ENCODE results near the gene HIC2. TPM values are rescaled to one million over a fixed set of nuclear protein-coding genes. Genes with fewer than 3 reads are reported as not detected.
"Not testable (repeated sequence)": the region's sequence is repeated elsewhere in the genome, so short reads cannot be mapped to it uniquely, and the experiment has no call there.

The HIC2 gene
- total RNA-seq, 1 donor from 2014 or later: 7.1 TPM

DNA sequence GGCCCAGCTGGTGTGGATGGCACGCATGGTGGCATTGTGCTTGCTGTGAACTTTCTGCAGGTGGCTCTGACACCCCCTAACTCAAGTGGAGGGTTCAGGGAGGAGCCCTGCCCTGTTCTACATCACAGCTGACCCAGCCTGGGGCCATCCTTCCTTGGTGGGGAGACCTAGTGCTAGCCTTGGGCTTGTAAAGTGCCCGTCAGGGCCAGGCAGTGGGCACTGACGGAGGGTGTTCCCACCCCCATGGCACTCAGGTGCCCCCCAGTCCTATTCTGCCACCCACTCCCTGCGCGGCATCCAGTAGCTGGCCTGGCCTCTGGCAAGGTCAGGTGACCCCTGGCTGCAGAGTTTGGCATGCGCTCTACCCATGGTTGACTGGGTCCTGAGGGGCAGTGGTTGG, 24.0 kb downstream of the HIC2 start:
- intact Hi-C loops (cut with micrococcal nuclease); H3K9me3 Mint-ChIP-seq: not testable (repeated sequence)

DNA sequence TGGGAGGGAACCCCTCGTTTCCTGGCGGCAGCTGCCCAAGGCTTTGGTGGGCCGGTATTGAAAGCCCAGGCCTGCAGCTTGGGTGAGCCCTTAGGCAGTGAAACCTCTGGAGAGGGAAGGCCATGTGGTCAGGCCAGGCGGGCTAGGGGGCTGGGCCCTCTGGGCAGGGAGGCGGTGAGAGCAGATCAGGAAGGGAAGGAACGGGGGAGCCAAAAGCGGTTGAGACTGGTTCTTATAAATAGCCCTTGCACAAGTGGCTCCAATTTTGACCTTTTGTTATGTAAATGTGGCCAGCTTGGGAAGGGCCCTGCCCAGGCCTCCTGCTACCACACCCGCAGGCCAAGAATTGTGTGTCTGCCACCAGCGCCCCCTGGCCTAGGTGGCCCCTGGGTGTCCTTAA, 25.0 kb downstream of the HIC2 start:
- intact Hi-C loops (cut with micrococcal nuclease); CTCF ChIA-PET; POLR2A ChIA-PET; ATAC-seq (ENCODE audit: low read depth); H3K4me1 Mint-ChIP-seq; H3K4me3 Mint-ChIP-seq; DNase-seq; H3K27ac Mint-ChIP-seq; H3K27me3 Mint-ChIP-seq; H3K9me3 Mint-ChIP-seq: not testable (repeated sequence)
- peaks cover 25% of the 10 kb centered on the region for H3K36me3 Mint-ChIP-seq (ENCODE audit: low read depth)

More for the DNA sequence above, 24.0 kb downstream of the HIC2 start:
- H3K4me3 Mint-ChIP-seq; CTCF ChIA-PET; H3K4me1 Mint-ChIP-seq; ATAC-seq (ENCODE audit: low read depth); POLR2A ChIA-PET; H3K27ac Mint-ChIP-seq; H3K27me3 Mint-ChIP-seq; DNase-seq: not testable (repeated sequence)
- peaks cover 17% of the 10 kb centered on the region for H3K36me3 Mint-ChIP-seq (ENCODE audit: low read depth)

DNA sequence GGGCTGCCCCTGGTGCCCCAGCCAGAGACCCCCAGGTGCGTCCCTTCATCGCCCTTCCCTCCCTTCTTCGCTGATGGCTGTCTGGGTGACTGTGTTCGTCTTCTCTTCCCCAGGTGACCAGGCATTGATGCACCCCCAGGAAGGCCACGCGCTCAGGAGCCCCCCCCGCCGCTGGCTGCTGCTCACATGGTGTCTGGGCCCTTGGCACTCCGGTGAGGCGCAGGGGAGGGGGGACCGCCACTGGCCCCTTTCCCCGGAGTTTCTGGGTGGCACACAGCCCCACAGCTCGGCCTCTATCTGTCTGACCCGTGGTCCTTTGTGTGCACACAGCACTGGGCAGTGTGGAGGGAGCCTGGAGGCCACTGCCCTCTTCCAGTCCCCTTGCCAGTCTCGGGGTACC, 25.5 kb downstream of the HIC2 start:
- H3K4me1 Mint-ChIP-seq; H3K27ac Mint-ChIP-seq; H3K9me3 Mint-ChIP-seq; H3K27me3 Mint-ChIP-seq; H3K4me3 Mint-ChIP-seq; ATAC-seq (ENCODE audit: low read depth); DNase-seq; CTCF ChIA-PET; POLR2A ChIA-PET; intact Hi-C loops (cut with micrococcal nuclease): not testable (repeated sequence)
- H3K36me3 Mint-ChIP-seq (ENCODE audit: low read depth): peaks cover 28% of the 10 kb centered on the region

DNA sequence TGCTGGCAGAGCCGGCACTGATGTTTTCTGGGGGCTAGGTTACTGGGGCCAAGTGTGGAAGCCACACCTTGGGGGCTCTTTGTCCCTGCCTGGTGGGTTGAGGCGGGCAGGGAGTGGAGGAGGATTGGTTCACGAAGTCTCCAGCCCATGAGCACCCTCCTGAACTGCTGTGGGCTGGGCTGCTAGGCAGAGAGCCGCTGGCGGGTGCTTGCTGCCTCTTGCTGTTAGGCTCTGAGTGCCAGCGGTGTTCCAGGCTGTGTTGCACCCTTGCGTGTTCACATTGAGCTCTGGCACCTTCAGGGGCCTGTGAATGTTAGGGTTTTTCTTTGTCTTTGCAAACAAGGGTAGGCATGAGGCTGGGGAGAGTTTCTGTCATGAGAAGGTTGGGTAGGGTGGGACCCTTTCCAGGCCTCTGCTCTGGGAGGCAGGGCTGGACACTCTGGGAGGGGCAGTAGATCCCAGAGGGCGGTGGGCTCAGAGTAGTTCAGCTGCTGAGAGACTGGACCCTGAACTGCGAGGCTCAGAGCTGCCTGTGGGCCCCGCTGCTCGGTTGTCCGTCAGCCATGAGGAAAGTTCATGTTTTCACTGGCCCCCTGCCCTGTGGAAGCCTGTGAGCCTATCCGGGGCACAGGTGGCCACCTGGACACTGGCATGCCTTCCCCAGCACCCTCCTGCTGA, 26.0 kb downstream of the HIC2 start:
- CTCF ChIA-PET: no interaction called here

DNA sequence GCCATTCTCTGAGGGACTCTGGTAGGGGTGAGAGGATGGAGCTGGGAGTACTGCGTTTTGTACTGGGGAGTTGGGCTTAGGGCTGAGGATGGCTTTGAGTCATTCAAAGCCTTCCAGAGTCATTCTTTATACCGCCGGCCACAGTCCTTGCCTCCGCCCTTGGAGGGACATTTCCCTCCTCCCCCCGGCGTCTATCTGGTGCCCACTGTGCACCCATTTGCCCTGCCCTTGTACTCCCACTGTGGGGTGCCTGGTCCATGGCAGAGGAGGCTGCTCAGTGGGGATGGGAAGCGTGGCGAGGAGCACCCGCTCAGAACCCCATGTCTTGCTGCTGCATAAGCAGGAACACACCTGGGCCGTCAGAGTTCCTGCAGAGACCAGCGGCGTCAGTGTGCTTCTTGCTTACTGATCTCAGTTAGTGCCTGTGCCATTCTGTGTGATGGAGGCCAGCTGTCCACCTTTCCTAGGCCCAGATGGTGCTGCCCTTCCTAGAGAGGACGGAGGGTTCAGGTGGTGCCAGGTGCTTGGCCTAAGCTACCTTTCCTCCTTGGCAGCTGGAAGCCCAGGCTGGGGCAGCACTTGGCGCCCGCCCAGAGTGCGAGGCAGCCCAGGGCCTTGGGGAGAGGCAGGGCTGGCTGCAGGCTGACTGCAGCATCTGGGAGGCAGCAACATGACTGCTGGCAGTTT, 26.7 kb downstream of the HIC2 start:
- ChIA-PET CTCF (no interaction called here), POLR2A (no interaction called here)
- intact Hi-C loops (cut with micrococcal nuclease): no loop called here
- Mint-ChIP-seq H3K4me1 (no peaks in the 10 kb centered on the region), H3K9me3 (no peaks in the 10 kb centered on the region), H3K4me3 (no peak overlapping the region), H3K27me3 (no peaks in the 10 kb centered on the region), H3K27ac (no peak overlapping the region), H3K36me3 (ENCODE audit: low read depth) (peaks cover 31% of the 10 kb centered on the region)
- no peak for DNase-seq
- no peak for ATAC-seq (ENCODE audit: low read depth)
- TF ChIP-seq, protein P1, sequence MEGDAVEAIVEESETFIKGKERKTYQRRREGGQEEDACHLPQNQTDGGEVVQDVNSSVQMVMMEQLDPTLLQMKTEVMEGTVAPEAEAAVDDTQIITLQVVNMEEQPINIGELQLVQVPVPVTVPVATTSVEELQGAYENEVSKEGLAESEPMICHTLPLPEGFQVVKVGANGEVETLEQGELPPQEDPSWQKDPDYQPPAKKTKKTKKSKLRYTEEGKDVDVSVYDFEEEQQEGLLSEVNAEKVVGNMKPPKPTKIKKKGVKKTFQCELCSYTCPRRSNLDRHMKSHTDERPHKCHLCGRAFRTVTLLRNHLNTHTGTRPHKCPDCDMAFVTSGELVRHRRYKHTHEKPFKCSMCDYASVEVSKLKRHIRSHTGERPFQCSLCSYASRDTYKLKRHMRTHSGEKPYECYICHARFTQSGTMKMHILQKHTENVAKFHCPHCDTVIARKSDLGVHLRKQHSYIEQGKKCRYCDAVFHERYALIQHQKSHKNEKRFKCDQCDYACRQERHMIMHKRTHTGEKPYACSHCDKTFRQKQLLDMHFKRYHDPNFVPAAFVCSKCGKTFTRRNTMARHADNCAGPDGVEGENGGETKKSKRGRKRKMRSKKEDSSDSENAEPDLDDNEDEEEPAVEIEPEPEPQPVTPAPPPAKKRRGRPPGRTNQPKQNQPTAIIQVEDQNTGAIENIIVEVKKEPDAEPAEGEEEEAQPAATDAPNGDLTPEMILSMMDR (IDR thresholded peaks at IDR 0.05): no peak

More for the DNA sequence above, 26.0 kb downstream of the HIC2 start:
- intact Hi-C loops (cut with micrococcal nuclease): no loop called here
- ATAC-seq (ENCODE audit: low read depth) (no peak), DNase-seq (no peak)
- no peaks in the 10 kb centered on the region for H3K9me3 Mint-ChIP-seq
- H3K4me3 Mint-ChIP-seq: no peak overlapping the region
- no peaks in the 10 kb centered on the region for H3K4me1 Mint-ChIP-seq
- no peaks in the 10 kb centered on the region for H3K27me3 Mint-ChIP-seq
- TF ChIP-seq, protein P1 (IDR thresholded peaks at IDR 0.05): no peak
- H3K36me3 Mint-ChIP-seq (ENCODE audit: low read depth): peaks cover 31% of the 10 kb centered on the region
- POLR2A ChIA-PET: no interaction called here
- no peak overlapping the region for H3K27ac Mint-ChIP-seq

DNA sequence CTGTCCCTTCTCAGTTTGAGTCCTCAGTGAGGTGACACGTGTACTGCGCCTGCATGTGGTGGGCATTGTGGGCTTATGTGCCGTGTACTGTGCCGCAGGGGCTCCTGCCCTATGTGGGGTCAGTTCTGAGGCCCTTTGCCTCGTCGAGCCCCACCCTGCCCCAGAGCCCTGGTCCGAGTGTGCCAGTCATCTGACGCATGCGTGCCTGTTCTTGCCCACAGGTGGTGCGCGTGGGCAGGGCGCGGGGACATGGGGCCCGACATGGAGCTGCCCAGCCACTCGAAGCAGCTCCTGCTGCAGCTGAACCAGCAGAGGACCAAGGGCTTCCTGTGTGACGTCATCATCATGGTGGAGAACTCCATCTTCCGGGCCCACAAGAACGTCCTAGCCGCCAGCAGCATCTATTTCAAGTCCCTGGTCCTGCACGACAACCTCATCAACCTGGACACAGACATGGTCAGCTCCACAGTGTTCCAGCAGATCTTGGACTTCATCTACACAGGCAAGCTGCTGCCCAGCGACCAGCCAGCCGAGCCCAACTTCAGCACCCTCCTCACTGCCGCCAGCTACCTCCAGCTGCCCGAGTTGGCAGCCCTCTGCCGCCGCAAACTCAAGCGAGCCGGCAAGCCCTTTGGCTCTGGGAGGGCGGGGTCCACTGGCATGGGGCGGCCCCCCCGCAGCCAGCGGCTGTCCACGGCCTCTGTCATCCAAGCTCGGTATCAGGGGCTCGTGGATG, 27.7 kb downstream of the HIC2 start:
- no peak for DNase-seq
- Mint-ChIP-seq H3K4me1 (no peaks in the 10 kb centered on the region), H3K4me3 (no peak overlapping the region), H3K9me3 (no peaks in the 10 kb centered on the region), H3K27me3 (no peaks in the 10 kb centered on the region), H3K27ac (no peak overlapping the region), H3K36me3 (ENCODE audit: low read depth) (peaks cover 31% of the 10 kb centered on the region)
- ChIA-PET CTCF (no interaction called here), POLR2A (no interaction called here)
- no peak for ATAC-seq (ENCODE audit: low read depth)
- TF ChIP-seq, protein P1 (IDR thresholded peaks at IDR 0.05): no peak
- intact Hi-C loops (cut with micrococcal nuclease): no loop called here
